HepG2 (cell line): ENCODE measurements around the gene UCN. TPM values are rescaled to one million over a fixed set of nuclear protein-coding genes. Genes with fewer than 3 reads are reported as not detected.

Experiments used
- ATAD3A ChIP-seq: sonication (generic); formaldehyde crosslinking; IDR thresholded peaks from 2 replicates; pipeline ENCODE4 v1.4.0; 2020; ENCODE audit warnings: missing genetic modification reagents
- CENPT ChIP-seq: sonication (generic); formaldehyde crosslinking; IDR thresholded peaks from 2 replicates; pipeline ENCODE4 v1.8.0; 2022; ENCODE audit warnings: low read depth, mild to moderate bottlenecking, moderate library complexity, missing genetic modification reagents
- FOXO1 ChIP-seq: sonication (generic); formaldehyde crosslinking; IDR thresholded peaks from 2 replicates; pipeline ENCODE4 v1.4.0; 2020; ENCODE audit warnings: missing genetic modification reagents
- GATAD1 ChIP-seq: IDR thresholded peaks from 2 replicates; pipeline ENCODE4 v1.6.1; 2016; ENCODE audit warnings: missing genetic modification reagents, missing compliant biosample characterization
- GLI4 ChIP-seq: sonication (generic); formaldehyde crosslinking; IDR thresholded peaks from 2 replicates; pipeline ENCODE4 v1.5.1; 2020; ENCODE audit warnings: missing genetic modification reagents, mild to moderate bottlenecking, moderate library complexity, borderline replicate concordance
- MAZ ChIP-seq, 2 experiments: sonication (generic) in 1 of 2; formaldehyde crosslinking in 1 of 2; IDR thresholded peaks; 2 replicates each; pipeline versions ENCODE4 v1.5.0 to v1.6.1; 2012 to 2020; ENCODE audit warnings: low read depth in 2 of 2, mild to moderate bottlenecking in 2 of 2, borderline replicate concordance in 1 of 2, improper control_type of control experiment in 1 of 2, low read length in 1 of 2, missing genetic modification reagents in 1 of 2, moderate library complexity in 1 of 2
- POLR2G ChIP-seq: fragments of 200-400 bp; formaldehyde crosslinking; IDR thresholded peaks from 2 replicates; pipeline ENCODE4 v1.6.1; 2018; ENCODE audit warnings: mild to moderate bottlenecking, low read depth, low read length, moderate library complexity
- RBM22 ChIP-seq: fragments of 200-400 bp; formaldehyde crosslinking; optimal IDR thresholded peaks from 2 replicates; pipeline ENCODE3; 2017; ENCODE audit warnings: mild to moderate bottlenecking, low read length, moderate library complexity
- RCOR2 ChIP-seq: IDR thresholded peaks from 2 replicates; pipeline ENCODE4 v1.6.1; 2016; ENCODE audit warnings: missing biosample characterization, missing genetic modification reagents
- SRSF1 ChIP-seq: fragments of 200-400 bp; formaldehyde crosslinking; optimal IDR thresholded peaks from 2 replicates; pipeline ENCODE3; 2017; ENCODE audit warnings: mild to moderate bottlenecking, low read depth, low read length, moderate library complexity
- THAP11 ChIP-seq: IDR thresholded peaks from 2 replicates; pipeline ENCODE4 v1.6.1; 2016; ENCODE audit warnings: missing biosample characterization, missing genetic modification reagents
- THAP8 ChIP-seq: sonication (generic); formaldehyde crosslinking; IDR thresholded peaks from 2 replicates; pipeline ENCODE4 v1.5.1; 2020; ENCODE audit warnings: missing genetic modification reagents, mild to moderate bottlenecking, borderline replicate concordance
- UBTF ChIP-seq: sonication (generic); formaldehyde crosslinking; IDR thresholded peaks from 2 replicates; pipeline ENCODE4 v1.4.0; 2020; ENCODE audit warnings: mild to moderate bottlenecking, missing genetic modification reagents
- ZFP41 ChIP-seq: sonication (generic); formaldehyde crosslinking; IDR thresholded peaks from 2 replicates; pipeline ENCODE4 v1.4.0; 2020; ENCODE audit warnings: mild to moderate bottlenecking, missing genetic modification reagents, borderline replicate concordance
- ZFP90 ChIP-seq: sonication (generic); formaldehyde crosslinking; IDR thresholded peaks from 2 replicates; pipeline ENCODE4 v1.8.0; 2022; ENCODE audit warnings: missing genetic modification reagents, mild to moderate bottlenecking, inconsistent platforms, borderline replicate concordance
- ZFYVE20 ChIP-seq: sonication (generic); formaldehyde crosslinking; IDR thresholded peaks from 2 replicates; pipeline ENCODE4 v1.8.0; 2023; ENCODE audit warnings: low read depth, mild to moderate bottlenecking, moderate library complexity, missing genetic modification reagents, borderline replicate concordance
- ZNF333 ChIP-seq: sonication (generic); formaldehyde crosslinking; IDR thresholded peaks from 2 replicates; pipeline ENCODE4 v1.4.0; 2020; ENCODE audit warnings: mild to moderate bottlenecking, missing genetic modification reagents, borderline replicate concordance
- ZNF614 ChIP-seq: IDR thresholded peaks from 2 replicates; pipeline ENCODE4 v1.6.1; 2018; ENCODE audit warnings: missing biosample characterization, missing genetic modification reagents, inconsistent platforms, borderline replicate concordance
- ZNF644 ChIP-seq: IDR thresholded peaks from 2 replicates; pipeline ENCODE4 v1.6.1; 2016; ENCODE audit warnings: low read depth
- ZNF773 ChIP-seq: sonication (generic); formaldehyde crosslinking; IDR thresholded peaks from 2 replicates; pipeline ENCODE4 v1.4.0; 2020; ENCODE audit warnings: missing genetic modification reagents, borderline replicate concordance
- ZNF776 ChIP-seq: sonication (generic); formaldehyde crosslinking; IDR thresholded peaks from 2 replicates; pipeline ENCODE4 v1.4.0; 2020; ENCODE audit warnings: mild to moderate bottlenecking, missing genetic modification reagents
- ZNF883 ChIP-seq: sonication (generic); formaldehyde crosslinking; IDR thresholded peaks from 2 replicates; pipeline ENCODE4 v1.5.1; 2020; ENCODE audit warnings: mild to moderate bottlenecking, missing genetic modification reagents; ENCODE audit errors: not compliant biosample characterization
- ZSCAN22 ChIP-seq: sonication (generic); formaldehyde crosslinking; IDR thresholded peaks from 2 replicates; pipeline ENCODE4 v1.4.0; 2020; ENCODE audit warnings: mild to moderate bottlenecking, missing genetic modification reagents
- polyA plus RNA-seq, 8 experiments: library from polyadenylated mRNA; depleted of rRNA in 3 of 8; stranded (reverse) in 7 of 8; unstranded in 1 of 8; fragments of >200 nt; fragmentation: Illumina TruSeq in 4 of 8; extraction: Trizol in 4 of 8; gene quantifications; 2 replicates each; pipeline versions ENCODE4 v1.2.1 to v1.2.3, GENCODE V29; 2011 to 2016; ENCODE audit warnings: low read depth in 4 of 8, missing spikeins in 1 of 8, mixed read lengths in 1 of 8; ENCODE audit not compliant: insufficient read depth in 1 of 8
- total RNA-seq, 5 experiments: library from RNA; depleted of rRNA; stranded (reverse); fragments of >200 nt; fragmentation: Illumina TruSeq; extraction: Trizol; gene quantifications; 2 replicates each; pipeline ENCODE4 v1.2.3, GENCODE V29; 2016; ENCODE audit warnings: low read depth in 1 of 5
- TF ChIP-seq, protein P1 (sequence below): IDR thresholded peaks from 2 replicates; pipeline ENCODE4 v1.6.1; 2012; ENCODE audit warnings: inconsistent platforms
- TF ChIP-seq, protein P2 (sequence below): IDR thresholded peaks from 2 replicates; pipeline ENCODE4 v1.6.1; 2016; ENCODE audit warnings: missing compliant biosample characterization, missing genetic modification reagents, borderline replicate concordance

Gene UCN
- total and polyA plus RNA-seq, 2 of the 13 experiments (the other 11 are each of a cell fraction or from before 2014, with no cell fraction given), result 1.2 to 2.3 TPM

DNA sequence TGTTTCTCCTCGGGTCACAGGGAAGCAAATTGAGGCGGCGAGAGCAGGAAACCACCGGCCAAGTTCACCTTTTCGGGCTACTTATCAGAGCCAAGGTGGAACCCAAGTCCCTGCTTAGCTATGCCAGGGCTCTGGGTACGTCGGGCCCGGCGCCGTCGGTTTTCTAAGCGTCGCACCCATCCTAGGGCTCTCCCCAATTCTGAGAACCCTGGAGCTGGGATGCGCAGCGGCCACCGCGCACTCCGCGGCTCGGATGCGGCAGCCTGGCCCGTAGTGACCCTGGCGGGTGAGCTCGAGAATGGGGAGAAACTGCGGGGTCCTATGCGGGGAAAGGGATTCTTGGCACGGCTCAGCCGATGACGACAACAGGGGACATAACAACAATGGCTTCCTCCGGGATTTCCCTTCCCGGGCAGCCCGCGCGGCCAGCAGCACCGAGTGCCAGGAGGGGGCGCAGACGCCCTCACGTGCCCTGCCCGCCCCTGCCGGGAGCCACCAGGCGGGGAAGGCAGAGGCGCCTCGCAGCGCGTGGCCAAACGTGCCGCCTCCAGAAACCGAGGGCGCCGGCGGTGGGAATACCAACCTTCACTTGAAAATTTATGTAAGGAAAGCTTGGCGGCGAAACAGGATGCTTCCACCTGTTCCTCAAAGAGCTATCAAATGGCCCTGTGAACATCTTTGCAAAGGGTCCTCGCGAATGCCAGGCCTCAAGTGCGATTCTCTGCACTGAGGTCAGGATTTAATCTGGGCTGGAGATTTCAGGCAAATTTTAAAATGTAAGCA, 43.3 kb downstream of the UCN start (continued):
- TF ChIP-seq, protein P1, sequence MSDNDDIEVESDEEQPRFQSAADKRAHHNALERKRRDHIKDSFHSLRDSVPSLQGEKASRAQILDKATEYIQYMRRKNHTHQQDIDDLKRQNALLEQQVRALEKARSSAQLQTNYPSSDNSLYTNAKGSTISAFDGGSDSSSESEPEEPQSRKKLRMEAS, result peak; percentile 96
- peak; percentile 55; the same call in 1 of the 2 replicates for TF ChIP-seq FOXO1
- TF ChIP-seq CENPT (CRISPR knock-in tag), result 0 out of 2 replicates have a peak, but pooled peaks have one; percentile 45
- TF ChIP-seq ZNF773, result no peak
- no peak for TF ChIP-seq MAZ (IDR thresholded peaks at IDR 0.05; ENCODE audit: borderline replicate concordance, low read depth, low read length)
- TF ChIP-seq MAZ (CRISPR knock-in tag; IDR thresholded peaks at IDR 0.05; ENCODE audit: low read depth), result peak; percentile 91
- TF ChIP-seq POLR2G, result no peak
- peak; percentile 55 for TF ChIP-seq ZNF883
- no peak for TF ChIP-seq RCOR2 (CRISPR knock-in tag)
- no peak for TF ChIP-seq ATAD3A (CRISPR knock-in tag)
- TF ChIP-seq ZSCAN22 (CRISPR knock-in tag), result no peak
- 0 out of 2 replicates have a peak, but pooled peaks have one; percentile 29 for TF ChIP-seq ZNF644
- TF ChIP-seq THAP8, result no peak
- TF ChIP-seq ZFP41 (CRISPR knock-in tag), result no peak
- TF ChIP-seq RBM22, result no peak
- TF ChIP-seq ZFYVE20 (CRISPR knock-in tag), result 0 out of 2 replicates have a peak, but pooled peaks have one; percentile 54
- peak; percentile 66; the same call in 1 of the 2 replicates for TF ChIP-seq GLI4 (CRISPR knock-in tag)
- TF ChIP-seq THAP11, result peak; percentile 62; the same call in 1 of the 2 replicates
- no peak for TF ChIP-seq ZFP90 (CRISPR knock-in tag)
- TF ChIP-seq ZNF333 (CRISPR knock-in tag), result no peak
- TF ChIP-seq ZNF614 (CRISPR knock-in tag), result no peak
- no peak for TF ChIP-seq SRSF1
- TF ChIP-seq UBTF (CRISPR knock-in tag), result peak; percentile 72
- TF ChIP-seq, protein P2, sequence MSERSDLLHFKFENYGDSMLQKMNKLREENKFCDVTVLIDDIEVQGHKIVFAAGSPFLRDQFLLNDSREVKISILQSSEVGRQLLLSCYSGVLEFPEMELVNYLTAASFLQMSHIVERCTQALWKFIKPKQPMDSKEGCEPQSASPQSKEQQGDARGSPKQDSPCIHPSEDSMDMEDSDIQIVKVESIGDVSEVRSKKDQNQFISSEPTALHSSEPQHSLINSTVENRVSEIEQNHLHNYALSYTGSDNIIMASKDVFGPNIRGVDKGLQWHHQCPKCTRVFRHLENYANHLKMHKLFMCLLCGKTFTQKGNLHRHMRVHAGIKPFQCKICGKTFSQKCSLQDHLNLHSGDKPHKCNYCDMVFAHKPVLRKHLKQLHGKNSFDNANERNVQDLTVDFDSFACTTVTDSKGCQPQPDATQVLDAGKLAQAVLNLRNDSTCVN (CRISPR knock-in tag), result peak; percentile 26; the same call in 1 of the 2 replicates
- TF ChIP-seq GATAD1 (CRISPR knock-in tag), result peak; percentile 53
- TF ChIP-seq ZNF776 (CRISPR knock-in tag), result peak; percentile 53; the same call in 1 of the 2 replicates
